ENCODE data around the gene TMEM134. TPM values are rescaled to one million over a fixed set of nuclear protein-coding genes. Genes with fewer than 3 reads are reported as not detected.

The TMEM134 gene
- total RNA-seq, 1 experiment from 2014 or later = 47.5 TPM

GRCh38 chr11:67458266-67458665 lies 10.8 kb downstream of the TMEM134 start:
- no peak for DNase-seq (ENCODE audit: low read depth)

GRCh38 chr11:67457453-67457852 lies 11.6 kb downstream of the TMEM134 start:
- DNase-seq (ENCODE audit: low read depth) = no peak

GRCh38 chr11:67456068-67456705 lies 12.9 kb downstream of the TMEM134 start:
- no peak for DNase-seq (ENCODE audit: low read depth)

- DNase-seq (ENCODE audit: low read depth) = no peak
Measured at GRCh38 chr11:67455054-67455453, 14.0 kb downstream of the TMEM134 start, which contains the start of gene CABP4. TSS of gene CABP4 (plus strand) at chr11:67455354. CDS start at chr11:67455424, 70 bp downstream.

GRCh38 chr11:67453816-67454732 lies 15.0 kb downstream of the TMEM134 start:
- no peak for DNase-seq (ENCODE audit: low read depth)

- peak; percentile 38 for DNase-seq (ENCODE audit: low read depth)
Measured at GRCh38 chr11:67452141-67452952, 16.7 kb downstream of the TMEM134 start, which contains the start of gene GPR152. TSS of gene GPR152 (minus strand) at chr11:67452729. CDS start at chr11:67452724, 5 bp downstream.

GRCh38 chr11:67451658-67451976 lies 17.4 kb downstream of the TMEM134 start:
- no peak for DNase-seq (ENCODE audit: low read depth)

- DNase-seq (ENCODE audit: low read depth) = no peak
Measured at GRCh38 chr11:67450796-67451657, 18.0 kb downstream of the TMEM134 start.

GRCh38 chr11:67449116-67449844 lies 19.8 kb downstream of the TMEM134 start:
- DNase-seq (ENCODE audit: low read depth) = no peak

- no peak for DNase-seq (ENCODE audit: low read depth)
Measured at GRCh38 chr11:67448220-67448609, 20.8 kb downstream of the TMEM134 start.

GRCh38 chr11:67445515-67445914 lies 23.5 kb downstream of the TMEM134 start:
- no peak for DNase-seq (ENCODE audit: low read depth)

- DNase-seq (ENCODE audit: low read depth) = no peak
Measured at GRCh38 chr11:67442504-67443404, 26.3 kb downstream of the TMEM134 start.

GRCh38 chr11:67441731-67442351 lies 27.2 kb downstream of the TMEM134 start:
- no peak for DNase-seq (ENCODE audit: low read depth)

- DNase-seq (ENCODE audit: low read depth) = no peak
Measured at GRCh38 chr11:67441098-67441563, 27.9 kb downstream of the TMEM134 start.

- no peak for DNase-seq (ENCODE audit: low read depth)
Measured at GRCh38 chr11:67440229-67441097, 28.6 kb downstream of the TMEM134 start.

- peak; percentile 93 for DNase-seq (ENCODE audit: low read depth)
Measured at GRCh38 chr11:67439321-67440228, 29.5 kb downstream of the TMEM134 start.
